AG10803 (cell line): ENCODE measurements around the gene MED12L.

ENCODE experiments used
- DNase-seq: peaks from one replicate; pipeline ENCODE4 v3.0.0; 2010; ENCODE audit warnings: low read depth
- H3K4me3 ChIP-seq: 2 replicates; pipeline ENCODE4 v1.5.1; 2011; ENCODE audit warnings: mild to moderate bottlenecking, low read length, control low read depth
- CTCF ChIP-seq: conservative IDR thresholded peaks from 2 replicates; pipeline ENCODE4 v1.5.1; 2011; ENCODE audit warnings: mild to moderate bottlenecking, low read length, control low read depth, inconsistent platforms

The MED12L gene

GRCh38 chr3:151093148-151093547, 7.7 kb downstream of the MED12L start:
- TF ChIP-seq CTCF, result no peak
- DNase-seq, result no peak
- H3K4me3 ChIP-seq, result no peak overlapping the region

- no peak for TF ChIP-seq CTCF
- H3K4me3 ChIP-seq, result no peak overlapping the region
- DNase-seq, result no peak
Observed at GRCh38 chr3:151093905-151094304, 8.4 kb downstream of the MED12L start.

GRCh38 chr3:151096716-151097115, 11.3 kb downstream of the MED12L start:
- DNase-seq, result no peak
- no peak overlapping the region for H3K4me3 ChIP-seq
- no peak for TF ChIP-seq CTCF

- TF ChIP-seq CTCF, result no peak
- no peak for DNase-seq
- no peak overlapping the region for H3K4me3 ChIP-seq
Observed at GRCh38 chr3:151100076-151100475, 14.6 kb downstream of the MED12L start.

- no peak for TF ChIP-seq CTCF
- no peak overlapping the region for H3K4me3 ChIP-seq
- no peak for DNase-seq
Observed at GRCh38 chr3:151101270-151101969, 16.0 kb downstream of the MED12L start.

- DNase-seq, result no peak
- H3K4me3 ChIP-seq, result no peak overlapping the region
- TF ChIP-seq CTCF, result no peak
Observed at GRCh38 chr3:151106311-151106710, 20.8 kb downstream of the MED12L start.

GRCh38 chr3:151107177-151107576, 21.7 kb downstream of the MED12L start:
- no peak for TF ChIP-seq CTCF
- no peak for DNase-seq
- H3K4me3 ChIP-seq, result no peak overlapping the region
